Suprapubic skin (tissue), 4 donors: ENCODE results near the gene KIF6.

Experiments used
- CTCF ChIP-seq, 2 donors: fragments of 200-600 bp in 1 of 2; fragments of 450-650 bp in 1 of 2; sonication (generic) in 1 of 2; IDR thresholded peaks; one replicate each; pipeline ENCODE4 v1.5.1; 2016 to 2019; ENCODE audit warnings: antibody characterized with exemption in 2 of 2, mild to moderate bottlenecking in 1 of 2, moderate library complexity in 1 of 2
- EP300 ChIP-seq: sonication (generic); formaldehyde crosslinking; IDR thresholded peaks from one replicate; pipeline ENCODE4 v1.6.1; 2017; ENCODE audit warnings: antibody characterized with exemption
- POLR2A ChIP-seq, 2 donors: fragments of 450-650 bp; IDR thresholded peaks; one replicate each; pipeline ENCODE4 v1.6.1; 2017; ENCODE audit warnings: antibody characterized with exemption in 2 of 2, mild to moderate bottlenecking in 2 of 2, moderate library complexity in 2 of 2
- POLR2AphosphoS5 ChIP-seq, 3 donors: sonication (generic); formaldehyde crosslinking; IDR thresholded peaks; one replicate each; pipeline ENCODE4 v1.6.1; 2017; ENCODE audit warnings: antibody characterized with exemption in 3 of 3

GRCh38 chr6:39328066-39328465 is 397.1 kb downstream of the KIF6 start:
- TF ChIP-seq CTCF (IDR thresholded peaks at IDR 0.05) (no peak), POLR2A (IDR thresholded peaks at IDR 0.05) (no peak), POLR2AphosphoS5 (IDR thresholded peaks at IDR 0.05) (no peak), EP300 (no peak)
